HL-60/S4 (cell line): ENCODE data around the gene ARHGEF38.

Experiments used
- in situ Hi-C: fragments of 300-500 bp; cut with MboI; formaldehyde crosslinking; loops from 2 replicates; pipeline ENCODE4 v1.14.3; 2022; ENCODE audit warnings: low sequenced_read_pairs

The ARHGEF38 gene

GRCh38 chr4:105551965-105552746 is at the start of gene ARHGEF38:
Gene ARHGEF38, plus strand, starts transcription at chr4:105552620. Its CDS starts 146 bp downstream, at chr4:105552766.
- in situ Hi-C loops: no loop called here

GRCh38 chr4:105503484-105503883 is 48.9 kb upstream of the ARHGEF38 start:
- in situ Hi-C loops: no loop called here

GRCh38 chr4:105504744-105505143 is 47.7 kb upstream of the ARHGEF38 start:
- in situ Hi-C loops: no loop called here

- in situ Hi-C loops: no loop called here
Observed at GRCh38 chr4:105509291-105509690, 43.1 kb upstream of the ARHGEF38 start.

GRCh38 chr4:105509714-105510113 is 42.7 kb upstream of the ARHGEF38 start:
- in situ Hi-C loops: no loop called here

GRCh38 chr4:105510245-105510644 is 42.2 kb upstream of the ARHGEF38 start:
- in situ Hi-C loops: no loop called here

GRCh38 chr4:105520819-105521790 is 31.3 kb upstream of the ARHGEF38 start:
- in situ Hi-C loops: no loop called here

GRCh38 chr4:105526656-105527055 is 25.8 kb upstream of the ARHGEF38 start:
- in situ Hi-C loops: no loop called here

GRCh38 chr4:105527081-105527480 is 25.3 kb upstream of the ARHGEF38 start:
- in situ Hi-C loops: no loop called here

- in situ Hi-C loops: no loop called here
Observed at GRCh38 chr4:105536601-105537000, 15.8 kb upstream of the ARHGEF38 start.

GRCh38 chr4:105541420-105541819 is 11.0 kb upstream of the ARHGEF38 start:
- in situ Hi-C loops: no loop called here

GRCh38 chr4:105542039-105542438 is 10.4 kb upstream of the ARHGEF38 start:
- in situ Hi-C loops: no loop called here

GRCh38 chr4:105543346-105543745 is 9.1 kb upstream of the ARHGEF38 start:
- in situ Hi-C loops: no loop called here

- in situ Hi-C loops: no loop called here
Observed at GRCh38 chr4:105543881-105544280, 8.5 kb upstream of the ARHGEF38 start.

- in situ Hi-C loops: no loop called here
Observed at GRCh38 chr4:105544520-105545286, 7.7 kb upstream of the ARHGEF38 start.

- in situ Hi-C loops: no loop called here
Observed at GRCh38 chr4:105546086-105546485, 6.3 kb upstream of the ARHGEF38 start.

GRCh38 chr4:105547769-105548168 is 4.7 kb upstream of the ARHGEF38 start:
- in situ Hi-C loops: no loop called here

GRCh38 chr4:105548483-105548882 is 3.9 kb upstream of the ARHGEF38 start:
- in situ Hi-C loops: no loop called here

- in situ Hi-C loops: no loop called here
Observed at GRCh38 chr4:105550641-105551040, 1.8 kb upstream of the ARHGEF38 start.

GRCh38 chr4:105555409-105555808 is 3.0 kb downstream of the ARHGEF38 start:
- in situ Hi-C loops: no loop called here

GRCh38 chr4:105556206-105556605 is 3.8 kb downstream of the ARHGEF38 start:
- in situ Hi-C loops: no loop called here
